DOHH2 (cell line): ENCODE measurements around the gene PDGFC.

ENCODE experiments used
- H3F3A ChIP-seq: fragments of 200-600 bp; sonication (generic), shearing (Covaris generic); 2 replicates; pipeline ENCODE4 v1.6.0; 2016; ENCODE audit warnings: antibody characterized with exemption, mild to moderate bottlenecking; ENCODE audit not compliant: control insufficient read depth, insufficient read depth
- H3K27ac ChIP-seq: fragments of 200-600 bp; sonication (generic); 2 replicates; pipeline ENCODE4 v1.5.1; 2014; ENCODE audit warnings: low read depth, mild to moderate bottlenecking, low read length, moderate library complexity
- H3K27me3 ChIP-seq: fragments of 200-600 bp; sonication (generic); 2 replicates; pipeline ENCODE4 v1.6.1; 2014; ENCODE audit warnings: mild to moderate bottlenecking, low read length, mixed read lengths; ENCODE audit not compliant: control insufficient read depth
- H3K36me3 ChIP-seq: fragments of 200-600 bp; sonication (generic); 2 replicates; pipeline ENCODE4 v1.6.1; 2014; ENCODE audit warnings: mild to moderate bottlenecking, low read length, moderate library complexity, mixed read lengths; ENCODE audit not compliant: control insufficient read depth
- H3K4me1 ChIP-seq: fragments of 200-600 bp; sonication (generic); 2 replicates; pipeline ENCODE4 v1.6.1; 2014; ENCODE audit warnings: mild to moderate bottlenecking, low read length, mixed read lengths; ENCODE audit not compliant: control insufficient read depth
- H3K4me2 ChIP-seq: fragments of 200-600 bp; sonication (generic); 2 replicates; pipeline ENCODE4 v1.6.0; 2014; ENCODE audit warnings: mild to moderate bottlenecking, low read length, moderate library complexity
- H3K4me3 ChIP-seq: fragments of 200-600 bp; sonication (generic); 2 replicates; pipeline ENCODE4 v1.5.1; 2014; ENCODE audit warnings: mild to moderate bottlenecking, low read length, mixed read lengths
- H3K79me2 ChIP-seq: fragments of 200-600 bp; sonication (generic); 2 replicates; pipeline ENCODE4 v1.6.1; 2014; ENCODE audit warnings: mild to moderate bottlenecking, low read length, mixed read lengths; ENCODE audit not compliant: control insufficient read depth
- H3K9me2 ChIP-seq: fragments of 200-600 bp; sonication (generic); replicated peaks from 2 replicates; pipeline ENCODE4 v1.6.1; 2014; ENCODE audit warnings: mild to moderate bottlenecking, low read length, mixed read lengths; ENCODE audit not compliant: control insufficient read depth
- H3K9me3 ChIP-seq: fragments of 200-600 bp; sonication (generic); 2 replicates; pipeline ENCODE4 v1.6.1; 2014; ENCODE audit warnings: antibody characterized with exemption, low read length, mixed read lengths; ENCODE audit not compliant: control insufficient read depth, insufficient read depth
- H4K20me1 ChIP-seq: fragments of 200-600 bp; sonication (generic); 2 replicates; pipeline ENCODE4 v1.6.0; 2014; ENCODE audit warnings: low read depth, mild to moderate bottlenecking, antibody characterized with exemption, low read length, moderate library complexity; ENCODE audit not compliant: control insufficient read depth, insufficient read depth
- CTCF ChIP-seq: fragments of 200-600 bp; sonication (generic); IDR thresholded peaks from one replicate; pipeline ENCODE4 v1.5.1; 2014; ENCODE audit warnings: antibody characterized with exemption, mild to moderate bottlenecking, low read depth, low read length; ENCODE audit not compliant: poor library complexity, severe bottlenecking
- EZH2phosphoT487 ChIP-seq: fragments of 200-600 bp; sonication (generic); IDR thresholded peaks from 2 replicates; pipeline ENCODE4 v1.6.1; 2017; ENCODE audit warnings: borderline replicate concordance, mild to moderate bottlenecking, antibody characterized with exemption, low read length, moderate library complexity, mixed read lengths

Gene PDGFC

GRCh38 chr4:156799121-156799589, 172.4 kb downstream of the PDGFC start:
- Histone ChIP-seq H3K79me2 (no peaks in the 10 kb centered on the region), H3K27me3 (no peaks in the 10 kb centered on the region), H3K9me2 (no peaks in the 10 kb centered on the region; the same call in 1 of the 2 replicates), H3K4me1 (no peaks in the 10 kb centered on the region), H3K27ac (no peak overlapping the region), H4K20me1 (no peaks in the 10 kb centered on the region), H3K9me3 (no peaks in the 10 kb centered on the region), H3K4me2 (no peak overlapping the region), H3K4me3 (no peak overlapping the region), H3F3A (no peaks in the 10 kb centered on the region), H3K36me3 (no peaks in the 10 kb centered on the region)
- no peak for TF ChIP-seq EZH2phosphoT487
- no peak for TF ChIP-seq CTCF

GRCh38 chr4:156798438-156798837, 173.2 kb downstream of the PDGFC start:
- Histone ChIP-seq H3F3A (no peaks in the 10 kb centered on the region), H4K20me1 (no peaks in the 10 kb centered on the region), H3K4me2 (no peak overlapping the region), H3K9me2 (no peaks in the 10 kb centered on the region; the same call in 1 of the 2 replicates), H3K9me3 (no peaks in the 10 kb centered on the region), H3K27ac (no peak overlapping the region), H3K27me3 (no peaks in the 10 kb centered on the region), H3K4me1 (no peaks in the 10 kb centered on the region), H3K4me3 (no peak overlapping the region), H3K79me2 (no peaks in the 10 kb centered on the region), H3K36me3 (no peaks in the 10 kb centered on the region)
- no peak for TF ChIP-seq EZH2phosphoT487
- no peak for TF ChIP-seq CTCF

GRCh38 chr4:156797206-156797605, 174.4 kb downstream of the PDGFC start:
- H3K27ac ChIP-seq = no peak overlapping the region
- H4K20me1 ChIP-seq = no peaks in the 10 kb centered on the region
- no peaks in the 10 kb centered on the region for H3K27me3 ChIP-seq
- no peaks in the 10 kb centered on the region for H3K36me3 ChIP-seq
- H3K4me2 ChIP-seq = no peak overlapping the region
- H3K4me1 ChIP-seq = no peaks in the 10 kb centered on the region
- H3F3A ChIP-seq = no peaks in the 10 kb centered on the region
- TF ChIP-seq CTCF (no peak), EZH2phosphoT487 (no peak)
- no peaks in the 10 kb centered on the region for H3K9me3 ChIP-seq
- H3K79me2 ChIP-seq = no peaks in the 10 kb centered on the region
- H3K9me2 ChIP-seq = no peaks in the 10 kb centered on the region; the same call in 1 of the 2 replicates
- H3K4me3 ChIP-seq = no peak overlapping the region
